Activated CD8-positive, alpha-beta T cell treated with anti-CD3 and anti-CD28 coated beads for 36 hours (primary cell): ENCODE results near the gene NXF1. TPM values are rescaled to one million over a fixed set of nuclear protein-coding genes. Genes with fewer than 3 reads are reported as not detected.

Experiments used
- ATAC-seq: fragments of 200-7000 bp; cut with Tn5 transposase; one replicate; pipeline ENCODE4 v1.10.0; 2021; ENCODE audit warnings: mild to moderate bottlenecking, moderate library complexity
- CTCF ChIA-PET: fragments of 350-600 bp; sonication (Branson Sonifier 250); formaldehyde crosslinking; loops from one replicate; lab custom pipeline; 2021; ENCODE audit warnings: antibody characterized with exemption; lab: Charles Lee
- POLR2A ChIA-PET: fragments of 350-600 bp; sonication (Branson Sonifier 250); formaldehyde crosslinking; loops from one replicate; lab custom pipeline; 2021; ENCODE audit warnings: antibody characterized with exemption; lab: Charles Lee
- DNase-seq: peaks from one replicate; pipeline ENCODE4 v3.0.0-alpha.2; 2020
- H3K27ac Mint-ChIP-seq: one replicate; pipeline ENCODE4 v1.8.0; 2021; ENCODE audit warnings: mild to moderate bottlenecking, mixed read lengths
- H3K27me3 Mint-ChIP-seq: one replicate; pipeline ENCODE4 v1.8.0; 2021; ENCODE audit warnings: mixed read lengths
- H3K36me3 Mint-ChIP-seq: one replicate; pipeline ENCODE4 v1.8.0; 2021; ENCODE audit warnings: low read depth, mixed read lengths
- H3K4me1 Mint-ChIP-seq: one replicate; pipeline ENCODE4 v1.8.0; 2021; ENCODE audit warnings: low read depth, mixed read lengths
- H3K4me3 Mint-ChIP-seq: one replicate; pipeline ENCODE4 v1.8.0; 2021; ENCODE audit warnings: mild to moderate bottlenecking, moderate library complexity, mixed read lengths
- H3K9me3 Mint-ChIP-seq: one replicate; pipeline ENCODE4 v1.8.0; 2021; ENCODE audit warnings: mixed read lengths
- intact Hi-C: fragments of 100-400 bp; cut with micrococcal nuclease; formaldehyde crosslinking; loops from one replicate; pipeline ENCODE4 v1.10.0; 2022
- total RNA-seq, 2 experiments: library from RNA; stranded (reverse); gene quantifications; one replicate each; pipeline ENCODE4 v1.2.3, GENCODE V29; 2021
- TF ChIP-seq, protein P1 (sequence below): fragments of 200-600 bp; IDR thresholded peaks from one replicate; pipeline ENCODE4 v1.8.0; 2022; ENCODE audit warnings: antibody characterized with exemption, mild to moderate bottlenecking

NXF1 gene
- total RNA-seq, 2 experiments from 2014 or later, result 80.9 to 90.0 TPM

DNA sequence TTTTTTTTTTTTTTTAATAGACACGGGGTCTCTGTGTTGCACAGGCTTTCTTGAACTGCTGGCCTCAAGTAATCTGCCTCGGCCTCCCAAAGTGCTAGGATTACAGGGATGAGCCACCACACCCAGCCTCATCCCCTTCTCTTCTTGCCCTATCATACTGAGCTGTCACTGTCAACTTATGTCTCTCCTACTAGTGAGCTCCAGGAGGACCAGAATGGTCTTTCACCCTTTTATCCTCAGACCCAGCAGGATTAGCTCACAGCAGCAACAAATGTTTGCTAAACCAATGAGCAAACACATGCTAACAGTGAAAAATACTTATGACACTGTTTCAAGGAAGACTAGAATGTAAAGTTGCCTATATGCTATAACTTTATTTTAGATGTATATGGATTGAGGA lies 6.4 kb upstream of the NXF1 start:
- Mint-ChIP-seq H3K36me3 (no peaks in the 10 kb centered on the region), H3K9me3 (no peaks in the 10 kb centered on the region), H3K4me3 (no peak overlapping the region), H3K4me1 (peaks cover 2% of the 10 kb centered on the region), H3K27ac (no peak overlapping the region), H3K27me3 (no peaks in the 10 kb centered on the region)
- ChIA-PET POLR2A (interaction anchor here (0.9 to 3.2 kb wide), 5 partner anchors 16 to 29 kb away, joined by 3 to 11 read pairs (median 4); partner anchors contain the start of gene TEX54), CTCF (interaction anchor here (0.6 to 3.6 kb wide), 4 partner anchors 16 to 33 kb away, joined by 3 to 9 read pairs (median 6); partner anchors contain the start of gene TMEM179B)
- TF ChIP-seq, protein P1, sequence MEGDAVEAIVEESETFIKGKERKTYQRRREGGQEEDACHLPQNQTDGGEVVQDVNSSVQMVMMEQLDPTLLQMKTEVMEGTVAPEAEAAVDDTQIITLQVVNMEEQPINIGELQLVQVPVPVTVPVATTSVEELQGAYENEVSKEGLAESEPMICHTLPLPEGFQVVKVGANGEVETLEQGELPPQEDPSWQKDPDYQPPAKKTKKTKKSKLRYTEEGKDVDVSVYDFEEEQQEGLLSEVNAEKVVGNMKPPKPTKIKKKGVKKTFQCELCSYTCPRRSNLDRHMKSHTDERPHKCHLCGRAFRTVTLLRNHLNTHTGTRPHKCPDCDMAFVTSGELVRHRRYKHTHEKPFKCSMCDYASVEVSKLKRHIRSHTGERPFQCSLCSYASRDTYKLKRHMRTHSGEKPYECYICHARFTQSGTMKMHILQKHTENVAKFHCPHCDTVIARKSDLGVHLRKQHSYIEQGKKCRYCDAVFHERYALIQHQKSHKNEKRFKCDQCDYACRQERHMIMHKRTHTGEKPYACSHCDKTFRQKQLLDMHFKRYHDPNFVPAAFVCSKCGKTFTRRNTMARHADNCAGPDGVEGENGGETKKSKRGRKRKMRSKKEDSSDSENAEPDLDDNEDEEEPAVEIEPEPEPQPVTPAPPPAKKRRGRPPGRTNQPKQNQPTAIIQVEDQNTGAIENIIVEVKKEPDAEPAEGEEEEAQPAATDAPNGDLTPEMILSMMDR, result no peak
- no peak for DNase-seq
- no peak for ATAC-seq
- intact Hi-C loops, result no loop called here

DNA sequence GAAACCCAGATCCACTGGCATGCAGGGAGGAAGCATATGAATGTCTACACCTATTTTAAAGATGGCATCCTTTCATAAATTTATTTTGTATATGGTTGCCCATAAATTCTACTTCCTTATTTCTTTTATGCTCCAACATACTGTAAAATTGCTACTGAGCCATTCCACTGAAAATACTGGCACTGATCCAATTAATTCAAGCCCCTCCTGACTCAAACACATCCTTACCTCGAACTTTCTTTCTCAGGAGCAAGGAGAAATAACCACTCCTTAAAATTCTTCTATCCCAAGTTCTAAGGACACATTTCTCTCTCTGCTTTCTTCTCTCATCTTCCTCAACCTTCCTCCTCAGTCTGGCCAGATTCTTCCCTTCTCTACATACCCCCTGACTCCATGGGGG lies 5.5 kb upstream of the NXF1 start:
- H3K36me3 Mint-ChIP-seq, result no peaks in the 10 kb centered on the region
- ATAC-seq, result no peak
- DNase-seq, result no peak
- intact Hi-C loops, result no loop called here
- ChIA-PET CTCF (interaction anchor here (1.0 kb wide), 1 partner anchor 24 kb away, joined by 3 read pairs; no protein-coding TSS in a partner anchor), POLR2A (interaction anchor here (1.2 to 3.2 kb wide), 2 partner anchors 17 to 30 kb away, joined by 3 to 11 read pairs; no protein-coding TSS in a partner anchor)
- no peaks in the 10 kb centered on the region for H3K9me3 Mint-ChIP-seq
- no peaks in the 10 kb centered on the region for H3K27me3 Mint-ChIP-seq
- TF ChIP-seq, protein P1, result no peak
- H3K4me3 Mint-ChIP-seq, result no peak overlapping the region
- H3K27ac Mint-ChIP-seq, result no peak overlapping the region
- H3K4me1 Mint-ChIP-seq, result peaks cover 9% of the 10 kb centered on the region

DNA sequence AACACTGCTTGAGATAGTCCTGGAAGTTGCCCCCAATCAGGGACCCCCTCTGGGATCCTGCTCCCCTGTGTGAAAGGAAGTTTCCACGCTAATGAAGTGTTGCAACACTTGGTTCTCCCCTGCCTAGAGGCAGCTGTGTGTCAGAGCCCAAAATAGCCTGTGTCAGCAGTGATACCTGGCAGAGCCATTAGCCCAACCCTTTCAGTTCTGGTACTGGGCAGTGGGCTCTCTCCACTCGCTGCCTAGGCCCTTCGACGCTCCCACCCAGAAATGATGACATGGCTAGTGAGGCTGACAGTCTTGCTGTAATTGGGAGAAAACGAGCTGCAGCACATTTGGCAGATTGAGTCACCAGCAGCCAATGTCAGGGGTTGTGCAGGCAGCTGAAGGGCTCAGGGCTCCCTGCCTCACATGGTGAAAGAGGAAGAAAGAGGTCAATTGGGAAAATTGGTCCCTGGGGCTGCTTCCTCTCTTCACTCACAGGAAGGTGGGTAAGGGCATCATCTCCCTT lies 1.4 kb upstream of the NXF1 start:
- ATAC-seq (no peak), DNase-seq (no peak)
- H3K27ac Mint-ChIP-seq, result peak overlapping the region; percentile 98
- CTCF ChIA-PET, result interaction anchor here (1.0 to 3.7 kb wide), 8 partner anchors 10 to 135 kb away, joined by 3 to 28 read pairs (median 4); partner anchors contain the start of genes LBHD1, STX5, TMEM179B and UQCC3
- intact Hi-C loops, result no loop called here
- no peaks in the 10 kb centered on the region for H3K27me3 Mint-ChIP-seq
- H3K9me3 Mint-ChIP-seq, result no peaks in the 10 kb centered on the region
- TF ChIP-seq, protein P1, result no peak
- peak overlapping the region; percentile 95 for H3K4me3 Mint-ChIP-seq
- peaks cover 29% of the 10 kb centered on the region for H3K36me3 Mint-ChIP-seq
- peaks cover 33% of the 10 kb centered on the region for H3K4me1 Mint-ChIP-seq
- POLR2A ChIA-PET, result interaction anchor here (0.6 to 9.6 kb wide), 23 partner anchors 8 to 135 kb away, joined by 3 to 228 read pairs (median 7); partner anchors contain the start of genes LBHD1, SLC3A2, STX5 and TEX54

DNA sequence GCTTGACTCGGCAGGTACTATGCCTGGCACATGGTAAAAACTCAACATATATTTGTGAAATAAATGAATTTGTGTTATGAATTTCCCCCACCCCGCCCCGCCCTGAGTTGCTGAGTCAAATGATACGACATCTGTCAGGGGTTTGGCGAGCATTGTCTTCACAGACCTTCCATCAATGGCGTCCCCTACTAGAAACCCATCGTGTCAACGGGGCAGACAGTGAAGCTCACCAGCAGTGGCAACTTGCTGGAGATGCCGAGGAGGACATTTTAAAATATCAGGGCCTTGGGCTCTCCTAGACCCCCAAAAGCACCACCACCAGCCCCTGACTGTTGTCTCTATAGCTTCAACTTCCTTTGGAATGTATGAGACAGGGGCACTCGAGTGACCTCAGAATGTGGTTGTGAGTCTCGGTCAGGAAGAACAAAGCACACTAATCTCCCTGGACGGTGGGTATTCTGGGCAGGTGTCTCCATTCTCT lies 761 bp upstream of the NXF1 start:
- Mint-ChIP-seq H3K27ac (peak overlapping the region; percentile 98), H3K4me3 (peak overlapping the region; percentile 95), H3K27me3 (no peaks in the 10 kb centered on the region), H3K9me3 (no peaks in the 10 kb centered on the region), H3K36me3 (peaks cover 34% of the 10 kb centered on the region), H3K4me1 (peaks cover 38% of the 10 kb centered on the region)
- ChIA-PET POLR2A (interaction anchor here (0.6 to 9.6 kb wide), 27 partner anchors 9 to 252 kb away, joined by 3 to 228 read pairs (median 6); partner anchors contain the start of genes LBHD1, SLC3A2, STX5 and TEX54), CTCF (interaction anchor here (0.6 to 3.7 kb wide), 11 partner anchors 10 to 134 kb away, joined by 3 to 28 read pairs (median 3); partner anchors contain the start of genes LBHD1, STX5, TMEM179B and UQCC3)
- TF ChIP-seq, protein P1, result no peak
- intact Hi-C loops, result no loop called here
- DNase-seq (peak; percentile 48), ATAC-seq (peak; percentile 27)
